ENCODE results near the gene MDFI. TPM values are rescaled to one million over a fixed set of nuclear protein-coding genes. Genes with fewer than 3 reads are reported as not detected.

The MDFI gene
- total and polyA plus RNA-seq, 9 of the 15 experiments (the other 6 are each of a cell fraction or from before 2014, with no cell fraction given), result not detected

DNA sequence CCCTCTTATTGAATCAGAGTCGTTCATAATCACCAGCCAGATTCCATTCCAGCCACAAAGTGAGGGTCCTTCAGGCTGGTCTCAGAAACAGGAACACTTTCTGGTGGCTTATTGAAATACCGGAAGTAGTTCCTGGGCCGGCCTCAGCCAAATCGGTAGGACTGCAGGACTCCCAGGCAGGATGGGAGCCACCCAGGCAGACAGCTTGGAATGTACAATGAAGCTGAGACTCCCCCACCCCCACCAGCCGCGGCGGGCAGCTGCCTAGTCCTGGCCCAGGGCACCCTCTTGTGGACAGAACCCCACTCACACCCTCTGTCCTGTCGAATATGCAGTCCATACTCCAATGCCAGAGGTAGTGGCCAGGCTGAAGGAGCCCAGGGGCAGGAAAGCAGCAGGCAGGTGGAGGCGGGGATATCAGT is 43.8 kb downstream of the MDFI start (continued):
- TF ChIP-seq ATF7 (IDR thresholded peaks at IDR 0.05) (peak; percentile 45; the same call in 1 of the 2 replicates), HDGF (IDR thresholded peaks at IDR 0.05) (0 out of 2 replicates have a peak, but pooled peaks have one; percentile 30), RAD21 (CRISPR knock-in tag; conservative IDR thresholded peaks at IDR 0.05 in 1 of 2, IDR thresholded peaks at IDR 0.05 in 1 of 2) (peak; percentile 77 to 96), YY1 (IDR thresholded peaks at IDR 0.05; ENCODE audit: borderline replicate concordance in 1 of 3, control insufficient read depth in 1 of 3, extremely low read depth in 1 of 3, insufficient read depth in 3 of 3, insufficient read length in 1 of 3, insufficient replicate concordance in 2 of 3, low read depth in 1 of 3, low read length in 2 of 3) (peak in 1 of 3 experiments; percentile 39), CREBBP (IDR thresholded peaks at IDR 0.05; ENCODE audit: low read depth, low read length) (no peak), HCFC1 (IDR thresholded peaks at IDR 0.05; ENCODE audit: low read depth, low read length) (peak; percentile 28; the same call in 1 of the 2 replicates), CTBP1 (IDR thresholded peaks at IDR 0.05; ENCODE audit: borderline replicate concordance) (peak; percentile 60; the same call in 1 of the 2 replicates), ZBTB34 (CRISPR knock-in tag; IDR thresholded peaks at IDR 0.05) (no peak), TGIF2 (CRISPR knock-in tag; IDR thresholded peaks at IDR 0.05) (no peak), NR2C1 (IDR thresholded peaks at IDR 0.05) (no peak), NR2C1 (tag; IDR thresholded peaks at IDR 0.05) (no peak), DEAF1 (CRISPR knock-in tag; IDR thresholded peaks at IDR 0.05) (peak; percentile 76), BCOR (IDR thresholded peaks at IDR 0.05) (peak; percentile 18; the same call in 1 of the 2 replicates), PTTG1 (tag; IDR thresholded peaks at IDR 0.05; ENCODE audit: low read depth) (no peak), KDM4B (IDR thresholded peaks at IDR 0.05; ENCODE audit: borderline replicate concordance in 2 of 2, low read depth in 1 of 2) (peak in 1 of 2 experiments; percentile 73; a peak in 1 of 4 replicates), RCOR1 (IDR thresholded peaks at IDR 0.05; ENCODE audit: borderline replicate concordance in 1 of 2, low read depth in 2 of 2, low read length in 2 of 2) (peak in 1 of 2 experiments; percentile 62; a peak in 2 of 4 replicates), ZNF3 (CRISPR knock-in tag; IDR thresholded peaks at IDR 0.05) (no peak), MAFF (IDR thresholded peaks at IDR 0.05; ENCODE audit: low read length) (no peak), CREM (IDR thresholded peaks at IDR 0.05; ENCODE audit: low read depth) (peak; percentile 61), BDP1 (IDR thresholded peaks at IDR 0.05; ENCODE audit: insufficient read depth, insufficient read length) (no peak), HDAC2 (IDR thresholded peaks at IDR 0.05) (no peak)
- TF ChIP-seq, protein P1, sequence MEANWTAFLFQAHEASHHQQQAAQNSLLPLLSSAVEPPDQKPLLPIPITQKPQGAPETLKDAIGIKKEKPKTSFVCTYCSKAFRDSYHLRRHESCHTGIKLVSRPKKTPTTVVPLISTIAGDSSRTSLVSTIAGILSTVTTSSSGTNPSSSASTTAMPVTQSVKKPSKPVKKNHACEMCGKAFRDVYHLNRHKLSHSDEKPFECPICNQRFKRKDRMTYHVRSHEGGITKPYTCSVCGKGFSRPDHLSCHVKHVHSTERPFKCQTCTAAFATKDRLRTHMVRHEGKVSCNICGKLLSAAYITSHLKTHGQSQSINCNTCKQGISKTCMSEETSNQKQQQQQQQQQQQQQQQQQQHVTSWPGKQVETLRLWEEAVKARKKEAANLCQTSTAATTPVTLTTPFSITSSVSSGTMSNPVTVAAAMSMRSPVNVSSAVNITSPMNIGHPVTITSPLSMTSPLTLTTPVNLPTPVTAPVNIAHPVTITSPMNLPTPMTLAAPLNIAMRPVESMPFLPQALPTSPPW (CRISPR knock-in tag; IDR thresholded peaks at IDR 0.05), result peak; percentile 72
- TF ChIP-seq, protein P2, sequence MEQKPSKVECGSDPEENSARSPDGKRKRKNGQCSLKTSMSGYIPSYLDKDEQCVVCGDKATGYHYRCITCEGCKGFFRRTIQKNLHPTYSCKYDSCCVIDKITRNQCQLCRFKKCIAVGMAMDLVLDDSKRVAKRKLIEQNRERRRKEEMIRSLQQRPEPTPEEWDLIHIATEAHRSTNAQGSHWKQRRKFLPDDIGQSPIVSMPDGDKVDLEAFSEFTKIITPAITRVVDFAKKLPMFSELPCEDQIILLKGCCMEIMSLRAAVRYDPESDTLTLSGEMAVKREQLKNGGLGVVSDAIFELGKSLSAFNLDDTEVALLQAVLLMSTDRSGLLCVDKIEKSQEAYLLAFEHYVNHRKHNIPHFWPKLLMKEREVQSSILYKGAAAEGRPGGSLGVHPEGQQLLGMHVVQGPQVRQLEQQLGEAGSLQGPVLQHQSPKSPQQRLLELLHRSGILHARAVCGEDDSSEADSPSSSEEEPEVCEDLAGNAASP (IDR thresholded peaks at IDR 0.05), result no peak
